Keratinocyte (primary cell): Measurements from ENCODE around the gene ADAT3.

Experiments
- CTCF ChIP-seq, 3 experiments: IDR thresholded peaks in 1 of 3; conservative IDR thresholded peaks in 1 of 3; optimal IDR thresholded peaks in 1 of 3; 2 replicates in 2 of 3; 3 replicates in 1 of 3; pipeline versions ENCODE3 to v1.5.1; 2011; ENCODE audit warnings: low read length in 3 of 3, mild to moderate bottlenecking in 3 of 3, moderate library complexity in 2 of 3, control low read depth in 1 of 3, inconsistent platforms in 1 of 3; ENCODE audit not compliant: insufficient read depth in 2 of 3; ENCODE audit errors: extremely low read depth in 1 of 3
- EZH2 ChIP-seq: IDR thresholded peaks from one replicate; pipeline ENCODE4 v1.6.1; 2012; ENCODE audit warnings: inconsistent platforms, mild to moderate bottlenecking, low read length, moderate library complexity

- TF ChIP-seq EZH2 (no peak), CTCF (optimal IDR thresholded peaks at IDR 0.05 in 1 of 3, IDR thresholded peaks at IDR 0.05 in 1 of 3, conservative IDR thresholded peaks at IDR 0.05 in 1 of 3; ENCODE audit: extremely low read depth in 1 of 3, insufficient read depth in 2 of 3, low read length in 3 of 3) (no peak)
These were observed 1.9 kb downstream of the ADAT3 start for GRCh38 chr19:1906985-1907562.
